OCI-LY7 (cell line): ENCODE data around the gene P2RY14.

ENCODE experiments used
- EZH2phosphoT487 ChIP-seq: fragments of 200-600 bp; sonication (generic); IDR thresholded peaks from 2 replicates; pipeline ENCODE4 v1.6.1; 2018; ENCODE audit warnings: low read depth, borderline replicate concordance, mild to moderate bottlenecking, mixed run types, antibody characterized with exemption, low read length, moderate library complexity, mixed read lengths
- TF ChIP-seq, protein P1 (sequence below): fragments of 200-600 bp; sonication (generic); conservative IDR thresholded peaks from 2 replicates; pipeline ENCODE4 v1.5.1; 2014; ENCODE audit warnings: mild to moderate bottlenecking, antibody characterized with exemption, low read length, moderate library complexity, mixed read lengths

DNA sequence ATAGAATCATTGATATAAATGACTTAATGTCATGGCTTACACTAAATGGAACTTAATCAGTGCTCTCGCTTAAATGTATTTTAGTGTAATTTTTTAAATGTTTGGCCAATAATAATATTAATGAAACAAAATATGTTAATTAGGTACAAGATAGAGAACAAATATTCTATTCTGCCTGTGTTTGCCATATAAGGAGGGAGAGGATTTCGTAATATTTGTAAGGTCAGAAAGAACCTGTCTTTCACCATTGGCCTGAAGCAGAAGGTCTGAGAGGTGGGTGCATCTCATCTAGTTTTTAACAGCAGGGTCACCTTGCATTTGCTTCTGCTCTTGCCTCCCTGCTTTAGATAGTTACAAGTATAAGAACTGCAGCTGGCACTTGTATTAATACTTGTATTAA lies 35.8 kb upstream of the P2RY14 start:
- TF ChIP-seq, protein P1, sequence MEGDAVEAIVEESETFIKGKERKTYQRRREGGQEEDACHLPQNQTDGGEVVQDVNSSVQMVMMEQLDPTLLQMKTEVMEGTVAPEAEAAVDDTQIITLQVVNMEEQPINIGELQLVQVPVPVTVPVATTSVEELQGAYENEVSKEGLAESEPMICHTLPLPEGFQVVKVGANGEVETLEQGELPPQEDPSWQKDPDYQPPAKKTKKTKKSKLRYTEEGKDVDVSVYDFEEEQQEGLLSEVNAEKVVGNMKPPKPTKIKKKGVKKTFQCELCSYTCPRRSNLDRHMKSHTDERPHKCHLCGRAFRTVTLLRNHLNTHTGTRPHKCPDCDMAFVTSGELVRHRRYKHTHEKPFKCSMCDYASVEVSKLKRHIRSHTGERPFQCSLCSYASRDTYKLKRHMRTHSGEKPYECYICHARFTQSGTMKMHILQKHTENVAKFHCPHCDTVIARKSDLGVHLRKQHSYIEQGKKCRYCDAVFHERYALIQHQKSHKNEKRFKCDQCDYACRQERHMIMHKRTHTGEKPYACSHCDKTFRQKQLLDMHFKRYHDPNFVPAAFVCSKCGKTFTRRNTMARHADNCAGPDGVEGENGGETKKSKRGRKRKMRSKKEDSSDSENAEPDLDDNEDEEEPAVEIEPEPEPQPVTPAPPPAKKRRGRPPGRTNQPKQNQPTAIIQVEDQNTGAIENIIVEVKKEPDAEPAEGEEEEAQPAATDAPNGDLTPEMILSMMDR, result no peak
- no peak for TF ChIP-seq EZH2phosphoT487
